Right lobe of liver (tissue), 6 donors: ENCODE results near the gene CLDN20. TPM values are rescaled to one million over a fixed set of nuclear protein-coding genes. Genes with fewer than 3 reads are reported as not detected.

ENCODE experiments used
- ATAC-seq, 4 donors: fragments of 200-7000 bp; cut with Tn5 transposase; one replicate each; pipeline ENCODE4 v1.9.1; 2020; ENCODE audit warnings: mild to moderate bottlenecking in 4 of 4, moderate library complexity in 4 of 4
- DNase-seq, 3 donors: peaks; one replicate each; pipeline ENCODE4 v3.0.0-alpha.2; 2020
- H3K27ac ChIP-seq, 3 donors: fragments of 200-600 bp; one replicate each; pipeline ENCODE4 v1.8.0; 2022
- H3K27me3 ChIP-seq, 2 donors: fragments of 200-600 bp; one replicate each; pipeline ENCODE4 v1.8.0; 2022
- H3K36me3 ChIP-seq, 4 donors: fragments of 200-600 bp; sonication (generic) in 1 of 4; one replicate each; pipeline versions ENCODE4 v1.5.1 to v1.8.0; 2017 to 2022; ENCODE audit warnings: control low read depth in 1 of 4
- H3K4me1 ChIP-seq, 4 donors: fragments of 200-600 bp; sonication (generic) in 1 of 4; one replicate each; pipeline versions ENCODE4 v1.5.1 to v1.8.0; 2017 to 2022; ENCODE audit warnings: control low read depth in 1 of 4
- H3K4me3 ChIP-seq, 3 donors: fragments of 200-600 bp; one replicate each; pipeline ENCODE4 v1.8.0; 2022
- H3K9me3 ChIP-seq, 4 donors: fragments of 200-600 bp; sonication (generic) in 1 of 4; one replicate each; pipeline versions ENCODE4 v1.5.1 to v1.8.0; 2017 to 2022; ENCODE audit warnings: control low read depth in 1 of 4
- CTCF ChIP-seq, 4 donors: fragments of 200-600 bp in 3 of 4; fragments of 450-650 bp in 1 of 4; IDR thresholded peaks; one replicate each; pipeline versions ENCODE4 v1.5.1 to v1.8.0; 2016 to 2022; ENCODE audit warnings: antibody characterized with exemption in 4 of 4, mild to moderate bottlenecking in 2 of 4
- POLR2A ChIP-seq: fragments of 450-650 bp; IDR thresholded peaks from one replicate; pipeline ENCODE4 v1.6.1; 2017; ENCODE audit warnings: antibody characterized with exemption, mild to moderate bottlenecking
- WGBS: methylation state at CpG from one replicate; pipeline ENCODE4 v1.1.6; 2018; ENCODE audit warnings: low coverage, low lambda C conversion rate; ENCODE audit not compliant: insufficient coverage; ENCODE audit errors: missing lambda C conversion rate; 5-methylcytosine and 5-hydroxymethylcytosine counted together
- intact Hi-C, 2 donors: fragments of 100-400 bp; cut with DNase I; formaldehyde crosslinking; loops; one replicate each; pipeline versions ENCODE4 v1.11.2 to v1.14.1; 2022
- total RNA-seq, 6 experiments: library from RNA; depleted of rRNA in 2 of 6; stranded (reverse); fragments of >200 nt in 2 of 6; fragmentation: NEBNext Ultra II Directional in 3 of 6; extraction: Animal tissue kit (Norgen Biotek cat#: 25700) in 3 of 6; gene quantifications; one replicate each; pipeline versions ENCODE4 v1.1.0 to v1.2.4, GENCODE V29; 2016 to 2023
- donor health status: DM: no; HTN: yes; CAD: no.
- donor health status: DM: no; HTN: no; CAD: no.
- donor health status: DM: no; HTN: no; CAD: no.
- donor health status: DM: no; HTN: yes; CAD: no.
- donor health status: DM: no; HTN: yes; CAD: no.

The CLDN20 gene
- total RNA-seq, 6 experiments from 2014 or later = not detected

GRCh38 chr6:155234167-155234566 is 29.6 kb upstream of the CLDN20 start:
- H3K27me3 ChIP-seq = no peaks in the 10 kb centered on the region

GRCh38 chr6:155234687-155235086 is 29.1 kb upstream of the CLDN20 start:
- Histone ChIP-seq H3K9me3 (no peaks in the 10 kb centered on the region), H3K4me3 (no peak overlapping the region), H3K36me3 (no peaks in the 10 kb centered on the region), H3K4me1 (no peaks in the 10 kb centered on the region), H3K27ac (no peak overlapping the region), H3K27me3 (no peaks in the 10 kb centered on the region)
- ATAC-seq = no peak
- intact Hi-C loops = no loop called here
- WGBS = 39% methylated on average over 3 of the region's 4 CpGs
- no peak for DNase-seq
- TF ChIP-seq POLR2A (no peak), CTCF (IDR thresholded peaks at IDR 0.05) (no peak)

More at GRCh38 chr6:155234167-155234566, 29.6 kb upstream of the CLDN20 start:
- H3K36me3 ChIP-seq = no peaks in the 10 kb centered on the region
- TF ChIP-seq CTCF (IDR thresholded peaks at IDR 0.05) (no peak), POLR2A (no peak)
- no peaks in the 10 kb centered on the region for H3K4me1 ChIP-seq
- 88% methylated on average over 1 of the region's 4 CpGs for WGBS
- H3K27ac ChIP-seq = no peak overlapping the region
- H3K9me3 ChIP-seq = no peaks in the 10 kb centered on the region
- intact Hi-C loops = no loop called here
- DNase-seq = no peak
- H3K4me3 ChIP-seq = no peak overlapping the region
- no peak for ATAC-seq

- TF ChIP-seq CTCF (IDR thresholded peaks at IDR 0.05) = no peak
- no peak for TF ChIP-seq POLR2A
- H3K27ac ChIP-seq = no peak overlapping the region
- H3K4me3 ChIP-seq = no peak overlapping the region
- no peaks in the 10 kb centered on the region for H3K9me3 ChIP-seq
- H3K36me3 ChIP-seq = no peaks in the 10 kb centered on the region
- no peaks in the 10 kb centered on the region for H3K27me3 ChIP-seq
- DNase-seq (no peak), ATAC-seq (no peak)
- H3K4me1 ChIP-seq = no peaks in the 10 kb centered on the region
- intact Hi-C loops = no loop called here
- no CpG with 5 or more reads among the region's 5 CpGs for WGBS
Measured at GRCh38 chr6:155235087-155235486, 28.7 kb upstream of the CLDN20 start.

GRCh38 chr6:155237613-155238012 is 26.2 kb upstream of the CLDN20 start:
- no peaks in the 10 kb centered on the region for H3K4me1 ChIP-seq
- intact Hi-C loops = no loop called here
- ATAC-seq (no peak), DNase-seq (no peak)
- no peak overlapping the region for H3K4me3 ChIP-seq
- H3K27me3 ChIP-seq = no peaks in the 10 kb centered on the region
- 40% methylated on average over 1 of the region's 1 CpG for WGBS
- TF ChIP-seq CTCF (IDR thresholded peaks at IDR 0.05) = no peak
- no peak for TF ChIP-seq POLR2A
- no peak overlapping the region for H3K27ac ChIP-seq
- no peaks in the 10 kb centered on the region for H3K9me3 ChIP-seq
- H3K36me3 ChIP-seq = no peaks in the 10 kb centered on the region
